T47D (cell line): Measurements from ENCODE around the gene TYSND1.

Experiments used
- DNase-seq, 2 experiments: peaks; one replicate each; pipeline versions ENCODE4 v3.0.0 to v3.0.0-alpha.2; 2011 to 2012; ENCODE audit warnings: low read depth in 1 of 2, low spot score in 1 of 2
- JUND ChIP-seq: IDR thresholded peaks from 2 replicates; pipeline ENCODE4 v1.6.1; 2012; ENCODE audit warnings: low read depth
- in situ Hi-C: cut with HindIII; loops from 2 replicates; pipeline ENCODE4 v1.10.0; 2016; ENCODE audit warnings: low sequenced_read_pairs, low pct_unique_long_range_greater_than_20kb

Gene TYSND1

GRCh38 chr10:70090013-70090412, 56.5 kb downstream of the TYSND1 start:
- in situ Hi-C loops = no loop called here

DNA sequence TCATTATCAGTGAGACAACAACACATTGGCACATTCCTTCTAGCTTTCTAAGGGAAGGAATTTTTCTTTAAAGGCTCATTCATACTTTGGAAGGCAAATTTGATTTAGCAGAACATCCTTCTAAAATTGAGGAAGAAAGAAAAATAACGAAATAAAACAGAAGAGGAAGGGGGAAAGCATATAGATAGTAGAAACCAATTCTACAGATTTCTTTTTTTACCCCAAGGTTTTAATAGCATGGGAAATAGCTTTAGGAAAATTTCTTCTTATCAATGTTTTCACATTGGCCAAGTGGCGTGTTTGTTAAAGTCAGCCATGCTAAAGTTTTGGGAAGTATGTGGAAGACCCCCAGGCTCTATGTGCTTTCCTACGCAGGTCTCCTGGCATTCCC, 58.2 kb downstream of the TYSND1 start:
- no peak for TF ChIP-seq JUND
- no peak for DNase-seq

More at GRCh38 chr10:70090013-70090412, 56.5 kb downstream of the TYSND1 start:
- DNase-seq = no peak
- TF ChIP-seq JUND = no peak

More for the DNA sequence above, 58.2 kb downstream of the TYSND1 start:
- in situ Hi-C loops = no loop called here
